ENCODE data around the gene PLA2R1. TPM values are rescaled to one million over a fixed set of nuclear protein-coding genes. Genes with fewer than 3 reads are reported as not detected.

The PLA2R1 gene
- total RNA-seq, 4 donors from 2014 or later = 11.6 to 49.2 (median 30.5) TPM

DNA sequence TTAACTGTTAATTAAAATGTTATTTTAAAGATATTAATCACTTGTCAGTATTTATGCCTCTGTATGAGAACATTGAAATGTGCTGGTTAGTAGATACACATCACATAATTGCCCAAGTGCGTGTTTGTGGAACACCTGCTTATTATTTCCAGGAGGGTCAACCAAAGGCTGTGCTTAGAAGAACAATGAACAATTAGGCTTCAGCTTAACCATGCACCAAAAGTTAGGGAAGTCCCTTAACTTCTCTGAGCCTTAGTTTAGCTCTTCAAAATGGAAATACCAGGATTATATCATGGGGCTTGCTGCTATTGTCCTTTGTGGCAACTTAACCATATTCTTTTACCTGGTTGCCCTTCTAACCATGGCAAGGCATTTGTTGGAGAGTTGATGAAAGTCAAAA, 43.0 kb upstream of the PLA2R1 start:
- Histone ChIP-seq H3K27ac (no peak overlapping the region), H3K36me3 (peaks cover 0 to 8% (median 0%) of the 10 kb centered on the region in 3 donors), H3K9me3 (no peaks in the 10 kb centered on the region), H3K27me3 (no peaks in the 10 kb centered on the region), H3K4me3 (no peak overlapping the region), H3K4me1 (no peaks in the 10 kb centered on the region)
- no peak for TF ChIP-seq POLR2A (IDR thresholded peaks at IDR 0.05)
- TF ChIP-seq, protein P1, sequence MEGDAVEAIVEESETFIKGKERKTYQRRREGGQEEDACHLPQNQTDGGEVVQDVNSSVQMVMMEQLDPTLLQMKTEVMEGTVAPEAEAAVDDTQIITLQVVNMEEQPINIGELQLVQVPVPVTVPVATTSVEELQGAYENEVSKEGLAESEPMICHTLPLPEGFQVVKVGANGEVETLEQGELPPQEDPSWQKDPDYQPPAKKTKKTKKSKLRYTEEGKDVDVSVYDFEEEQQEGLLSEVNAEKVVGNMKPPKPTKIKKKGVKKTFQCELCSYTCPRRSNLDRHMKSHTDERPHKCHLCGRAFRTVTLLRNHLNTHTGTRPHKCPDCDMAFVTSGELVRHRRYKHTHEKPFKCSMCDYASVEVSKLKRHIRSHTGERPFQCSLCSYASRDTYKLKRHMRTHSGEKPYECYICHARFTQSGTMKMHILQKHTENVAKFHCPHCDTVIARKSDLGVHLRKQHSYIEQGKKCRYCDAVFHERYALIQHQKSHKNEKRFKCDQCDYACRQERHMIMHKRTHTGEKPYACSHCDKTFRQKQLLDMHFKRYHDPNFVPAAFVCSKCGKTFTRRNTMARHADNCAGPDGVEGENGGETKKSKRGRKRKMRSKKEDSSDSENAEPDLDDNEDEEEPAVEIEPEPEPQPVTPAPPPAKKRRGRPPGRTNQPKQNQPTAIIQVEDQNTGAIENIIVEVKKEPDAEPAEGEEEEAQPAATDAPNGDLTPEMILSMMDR (IDR thresholded peaks at IDR 0.05) = no peak
- no peak for DNase-seq

DNA sequence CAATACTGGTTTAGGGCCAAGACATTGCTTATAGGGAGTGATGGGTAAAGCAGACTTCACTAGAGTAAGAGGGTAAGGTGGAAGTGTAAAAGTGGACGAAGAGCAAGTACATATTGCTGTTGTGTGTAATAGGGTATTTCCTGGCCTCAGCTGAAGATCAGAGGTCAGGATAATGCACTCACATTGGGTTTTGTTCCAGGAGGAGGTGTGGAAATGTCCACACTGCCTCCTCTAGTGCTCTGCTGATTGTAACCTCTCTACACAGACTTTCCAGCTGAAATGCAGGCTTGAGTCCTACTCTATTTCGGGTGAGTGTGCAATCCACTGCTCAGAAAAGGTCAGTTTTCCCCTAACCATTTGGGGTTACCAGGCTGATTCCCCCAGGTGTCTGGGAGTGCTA, 41.7 kb upstream of the PLA2R1 start:
- TF ChIP-seq POLR2A (IDR thresholded peaks at IDR 0.05) = no peak
- TF ChIP-seq, protein P1 (IDR thresholded peaks at IDR 0.05) = no peak

DNA sequence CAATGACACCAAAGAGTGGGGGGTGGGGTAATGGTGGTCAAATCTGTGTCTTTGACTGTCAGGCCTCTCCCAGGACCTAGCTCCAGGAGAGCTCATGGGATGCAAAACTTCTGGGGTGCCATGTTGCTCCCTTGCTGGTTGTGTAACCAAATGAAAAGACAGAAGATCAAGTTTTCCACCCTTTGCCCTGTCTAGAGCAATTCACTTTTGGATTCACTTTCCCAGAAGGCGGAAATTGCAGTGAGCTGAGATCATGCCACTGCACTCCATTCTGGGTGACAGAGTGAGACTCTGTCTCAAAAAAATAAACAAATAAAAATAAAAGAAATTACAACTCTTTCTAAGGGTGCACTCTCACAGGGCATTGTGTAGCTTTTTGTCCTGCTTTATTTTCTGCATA, 34.9 kb upstream of the PLA2R1 start:
- Histone ChIP-seq H3K27ac (peak overlapping the region in 3 of 4 donors; percentile 25 to 74 (median 32)), H3K9me3 (peaks cover 0 to 4% (median 0%) of the 10 kb centered on the region in 4 donors), H3K4me1 (no peaks in the 10 kb centered on the region), H3K27me3 (no peaks in the 10 kb centered on the region), H3K4me3 (no peak overlapping the region), H3K36me3 (no peaks in the 10 kb centered on the region)
- TF ChIP-seq, protein P1 (IDR thresholded peaks at IDR 0.05) = no peak
- no peak for TF ChIP-seq POLR2A (IDR thresholded peaks at IDR 0.05)
- peak in 1 of 3 donors; percentile 56 for DNase-seq

More for the DNA sequence above, 41.7 kb upstream of the PLA2R1 start:
- DNase-seq = no peak
- no peaks in the 10 kb centered on the region for H3K27me3 ChIP-seq
- H3K9me3 ChIP-seq = no peaks in the 10 kb centered on the region
- peaks cover 0 to 8% (median 0%) of the 10 kb centered on the region in 3 donors for H3K36me3 ChIP-seq
- H3K27ac ChIP-seq = no peak overlapping the region
- no peak overlapping the region for H3K4me3 ChIP-seq
- H3K4me1 ChIP-seq = no peaks in the 10 kb centered on the region

DNA sequence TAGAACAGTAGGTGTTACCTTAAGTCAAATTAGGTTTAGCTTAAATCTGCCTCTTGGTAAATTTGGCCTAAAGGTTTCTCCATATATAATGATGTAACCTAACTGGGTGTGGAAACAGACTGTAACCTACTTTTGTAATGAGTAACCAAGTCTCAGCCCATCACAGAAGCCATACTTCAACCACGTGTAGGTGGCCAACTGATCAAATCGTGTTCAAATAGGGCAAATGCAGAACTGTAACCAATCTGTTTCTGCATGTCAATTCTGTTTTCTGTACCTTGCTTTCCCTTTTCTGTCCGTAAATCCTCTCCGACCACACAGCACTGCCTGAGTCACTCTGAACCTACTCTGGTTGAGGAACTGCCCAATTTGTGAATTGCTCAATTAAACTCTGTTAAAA, 34.0 kb upstream of the PLA2R1 start:
- Histone ChIP-seq H3K4me3 (no peak overlapping the region), H3K27ac (no peak overlapping the region), H3K36me3 (no peaks in the 10 kb centered on the region), H3K27me3 (no peaks in the 10 kb centered on the region), H3K9me3 (peaks cover 0 to 4% (median 0%) of the 10 kb centered on the region in 4 donors), H3K4me1 (no peaks in the 10 kb centered on the region)
- TF ChIP-seq POLR2A (IDR thresholded peaks at IDR 0.05) = no peak
- TF ChIP-seq, protein P1 (IDR thresholded peaks at IDR 0.05) = no peak
- DNase-seq = no peak

DNA sequence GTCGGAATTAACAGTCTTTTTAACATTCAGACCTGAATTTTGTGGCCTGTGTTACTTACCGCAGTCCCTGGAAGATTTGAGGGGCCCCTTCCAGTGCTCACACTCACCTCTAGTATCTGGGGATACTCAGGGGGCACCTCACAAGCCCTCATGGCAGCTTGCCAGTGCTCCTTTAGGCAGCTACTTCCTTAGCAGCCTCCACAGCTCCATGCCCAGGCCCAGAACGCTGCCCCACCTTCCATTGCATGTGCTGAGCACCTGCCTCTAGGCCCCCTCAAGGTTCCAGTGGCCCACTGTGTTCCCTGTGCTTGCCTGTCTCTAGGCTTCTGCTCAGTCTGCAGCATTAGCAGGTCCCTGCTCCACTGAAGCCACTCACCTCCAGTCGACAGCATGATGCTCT, 30.0 kb upstream of the PLA2R1 start:
- Histone ChIP-seq H3K27ac (no peak overlapping the region), H3K4me3 (no peak overlapping the region), H3K36me3 (no peaks in the 10 kb centered on the region), H3K9me3 (peaks cover 0 to 28% (median 12%) of the 10 kb centered on the region in 4 donors), H3K4me1 (no peaks in the 10 kb centered on the region), H3K27me3 (no peaks in the 10 kb centered on the region)
- TF ChIP-seq, protein P1 (IDR thresholded peaks at IDR 0.05) = no peak
- TF ChIP-seq POLR2A (IDR thresholded peaks at IDR 0.05) = no peak
- no peak for DNase-seq

DNA sequence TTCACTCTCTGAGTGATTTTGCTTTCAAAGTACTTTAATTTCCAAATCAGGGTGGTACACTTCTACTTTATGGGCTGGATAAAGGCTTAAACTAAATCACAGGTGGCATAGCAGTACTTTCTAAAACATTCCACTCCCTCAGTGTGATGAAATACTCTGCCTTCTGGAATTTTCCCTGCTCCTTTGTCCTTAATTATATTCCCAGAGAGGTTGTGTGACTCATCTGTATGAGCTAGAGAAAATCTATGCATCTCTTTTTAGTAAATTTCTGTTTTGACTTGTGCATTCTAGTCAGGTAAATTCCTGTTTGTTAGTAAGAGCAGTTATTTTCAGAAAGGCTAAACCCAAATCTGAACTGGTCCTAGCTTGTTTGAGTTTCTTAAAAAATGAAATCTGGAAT, 29.0 kb upstream of the PLA2R1 start:
- H3K4me1 ChIP-seq = no peaks in the 10 kb centered on the region
- H3K9me3 ChIP-seq = peaks cover 0 to 34% (median 17%) of the 10 kb centered on the region in 4 donors
- DNase-seq = no peak
- H3K27me3 ChIP-seq = no peaks in the 10 kb centered on the region
- no peak overlapping the region for H3K4me3 ChIP-seq
- H3K27ac ChIP-seq = no peak overlapping the region
- H3K36me3 ChIP-seq = no peaks in the 10 kb centered on the region
- no peak for TF ChIP-seq POLR2A (IDR thresholded peaks at IDR 0.05)
- TF ChIP-seq, protein P1 (IDR thresholded peaks at IDR 0.05) = no peak
